A549 (cell line): Measurements from ENCODE around the gene MED16.

Experiments used
- CBX8 ChIP-seq: fragments of 200-600 bp; sonication (generic); IDR thresholded peaks from 2 replicates; pipeline ENCODE4 v1.6.1; 2016
- FOSL2 ChIP-seq, 2 experiments: fragments of 450-650 bp in 1 of 2; fragments of >200 bp in 1 of 2; sonication (Bioruptor Twin) in 1 of 2; formaldehyde crosslinking; IDR thresholded peaks; 2 replicates each; pipeline versions ENCODE4 v1.5.0 to v1.6.1; 2016 to 2020; ENCODE audit warnings: mild to moderate bottlenecking in 1 of 2, moderate library complexity in 1 of 2
- HDAC2 ChIP-seq: fragments of 200-600 bp; sonication (generic); IDR thresholded peaks from 2 replicates; pipeline ENCODE4 v1.6.1; 2016
- JUN ChIP-seq, 2 experiments: fragments of >200 bp; sonication (Bioruptor Twin); formaldehyde crosslinking; IDR thresholded peaks; 2 replicates in 1 of 2; 3 replicates in 1 of 2; pipeline ENCODE4 v1.6.1; 2016 to 2017
- MAFK ChIP-seq: fragments of 450-650 bp; IDR thresholded peaks from 2 replicates; pipeline ENCODE4 v1.6.1; 2014; ENCODE audit not compliant: partially characterized antibody
- NR3C1 ChIP-seq: fragments of >200 bp; sonication (Bioruptor Twin); formaldehyde crosslinking; IDR thresholded peaks from 3 replicates; pipeline ENCODE4 v1.6.1; 2017
- POLR2A ChIP-seq: IDR thresholded peaks from 2 replicates; pipeline ENCODE4 v1.6.1; 2012; ENCODE audit warnings: mild to moderate bottlenecking, low read length
- RFX5 ChIP-seq: fragments of 450-650 bp; IDR thresholded peaks from 2 replicates; pipeline ENCODE4 v1.7.1; 2014; ENCODE audit warnings: antibody characterized with exemption, mild to moderate bottlenecking, moderate library complexity
- SREBF2 ChIP-seq: fragments of 450-650 bp; IDR thresholded peaks from 2 replicates; pipeline ENCODE4 v1.6.1; 2014; ENCODE audit warnings: mild to moderate bottlenecking, moderate library complexity
- TF ChIP-seq, protein P1 (sequence below): fragments of >200 bp; sonication (Bioruptor Twin); formaldehyde crosslinking; IDR thresholded peaks from 3 replicates; pipeline ENCODE4 v1.5.1; 2016
- TF ChIP-seq, protein P2 (sequence below): fragments of 200-600 bp; sonication (generic); IDR thresholded peaks from 2 replicates; pipeline ENCODE4 v1.6.1; 2016; ENCODE audit warnings: antibody characterized with exemption, mild to moderate bottlenecking, moderate library complexity

DNA sequence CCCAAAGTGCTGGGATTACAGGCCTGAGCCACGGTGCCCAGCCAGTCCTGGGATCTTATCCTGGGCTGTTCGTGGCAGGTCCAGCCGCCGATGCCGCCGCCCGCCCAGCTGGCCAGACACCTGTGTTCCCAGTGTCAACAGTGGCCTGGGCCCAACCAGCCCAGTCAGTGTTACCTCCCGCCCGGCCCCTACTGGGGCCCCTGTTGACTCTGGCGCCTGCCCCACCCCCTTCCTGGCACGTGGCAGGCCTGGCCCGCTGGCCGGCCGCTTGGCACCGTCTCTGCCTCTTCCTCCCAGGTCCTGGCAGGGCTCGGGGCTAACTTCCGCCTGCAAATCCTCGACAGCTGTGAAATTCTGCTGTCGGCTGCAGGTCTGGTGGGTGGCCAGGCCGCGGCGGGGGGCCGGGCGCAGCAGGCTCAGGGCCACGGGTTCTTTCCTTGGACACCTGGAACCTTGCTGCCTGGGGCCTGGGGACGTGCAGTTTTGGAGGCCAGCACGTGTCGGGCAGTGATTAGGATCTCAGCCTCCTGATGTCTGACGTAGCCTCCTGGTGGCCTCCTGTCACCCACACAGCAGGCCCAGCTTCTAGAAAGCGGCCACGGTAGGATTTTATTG lies 42.0 kb upstream of the MED16 start:
- TF ChIP-seq, protein P1, sequence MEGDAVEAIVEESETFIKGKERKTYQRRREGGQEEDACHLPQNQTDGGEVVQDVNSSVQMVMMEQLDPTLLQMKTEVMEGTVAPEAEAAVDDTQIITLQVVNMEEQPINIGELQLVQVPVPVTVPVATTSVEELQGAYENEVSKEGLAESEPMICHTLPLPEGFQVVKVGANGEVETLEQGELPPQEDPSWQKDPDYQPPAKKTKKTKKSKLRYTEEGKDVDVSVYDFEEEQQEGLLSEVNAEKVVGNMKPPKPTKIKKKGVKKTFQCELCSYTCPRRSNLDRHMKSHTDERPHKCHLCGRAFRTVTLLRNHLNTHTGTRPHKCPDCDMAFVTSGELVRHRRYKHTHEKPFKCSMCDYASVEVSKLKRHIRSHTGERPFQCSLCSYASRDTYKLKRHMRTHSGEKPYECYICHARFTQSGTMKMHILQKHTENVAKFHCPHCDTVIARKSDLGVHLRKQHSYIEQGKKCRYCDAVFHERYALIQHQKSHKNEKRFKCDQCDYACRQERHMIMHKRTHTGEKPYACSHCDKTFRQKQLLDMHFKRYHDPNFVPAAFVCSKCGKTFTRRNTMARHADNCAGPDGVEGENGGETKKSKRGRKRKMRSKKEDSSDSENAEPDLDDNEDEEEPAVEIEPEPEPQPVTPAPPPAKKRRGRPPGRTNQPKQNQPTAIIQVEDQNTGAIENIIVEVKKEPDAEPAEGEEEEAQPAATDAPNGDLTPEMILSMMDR = no peak
- TF ChIP-seq NR3C1 = no peak
- no peak for TF ChIP-seq CBX8
- TF ChIP-seq JUN (IDR thresholded peaks at IDR 0.05) = no peak
- no peak for TF ChIP-seq RFX5
- TF ChIP-seq FOSL2 (IDR thresholded peaks at IDR 0.05) = no peak
- no peak for TF ChIP-seq FOSL2 (CRISPR knock-in tag; IDR thresholded peaks at IDR 0.05)
- no peak for TF ChIP-seq SREBF2
- TF ChIP-seq HDAC2 = no peak
- TF ChIP-seq POLR2A = no peak
- TF ChIP-seq, protein P2, sequence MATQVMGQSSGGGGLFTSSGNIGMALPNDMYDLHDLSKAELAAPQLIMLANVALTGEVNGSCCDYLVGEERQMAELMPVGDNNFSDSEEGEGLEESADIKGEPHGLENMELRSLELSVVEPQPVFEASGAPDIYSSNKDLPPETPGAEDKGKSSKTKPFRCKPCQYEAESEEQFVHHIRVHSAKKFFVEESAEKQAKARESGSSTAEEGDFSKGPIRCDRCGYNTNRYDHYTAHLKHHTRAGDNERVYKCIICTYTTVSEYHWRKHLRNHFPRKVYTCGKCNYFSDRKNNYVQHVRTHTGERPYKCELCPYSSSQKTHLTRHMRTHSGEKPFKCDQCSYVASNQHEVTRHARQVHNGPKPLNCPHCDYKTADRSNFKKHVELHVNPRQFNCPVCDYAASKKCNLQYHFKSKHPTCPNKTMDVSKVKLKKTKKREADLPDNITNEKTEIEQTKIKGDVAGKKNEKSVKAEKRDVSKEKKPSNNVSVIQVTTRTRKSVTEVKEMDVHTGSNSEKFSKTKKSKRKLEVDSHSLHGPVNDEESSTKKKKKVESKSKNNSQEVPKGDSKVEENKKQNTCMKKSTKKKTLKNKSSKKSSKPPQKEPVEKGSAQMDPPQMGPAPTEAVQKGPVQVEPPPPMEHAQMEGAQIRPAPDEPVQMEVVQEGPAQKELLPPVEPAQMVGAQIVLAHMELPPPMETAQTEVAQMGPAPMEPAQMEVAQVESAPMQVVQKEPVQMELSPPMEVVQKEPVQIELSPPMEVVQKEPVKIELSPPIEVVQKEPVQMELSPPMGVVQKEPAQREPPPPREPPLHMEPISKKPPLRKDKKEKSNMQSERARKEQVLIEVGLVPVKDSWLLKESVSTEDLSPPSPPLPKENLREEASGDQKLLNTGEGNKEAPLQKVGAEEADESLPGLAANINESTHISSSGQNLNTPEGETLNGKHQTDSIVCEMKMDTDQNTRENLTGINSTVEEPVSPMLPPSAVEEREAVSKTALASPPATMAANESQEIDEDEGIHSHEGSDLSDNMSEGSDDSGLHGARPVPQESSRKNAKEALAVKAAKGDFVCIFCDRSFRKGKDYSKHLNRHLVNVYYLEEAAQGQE = no peak
- TF ChIP-seq MAFK = no peak
